Keratinocyte (primary cell): ENCODE results near the gene PRKCA.

Source experiments
- EZH2 ChIP-seq: IDR thresholded peaks from one replicate; pipeline ENCODE4 v1.6.1; 2012; ENCODE audit warnings: inconsistent platforms, mild to moderate bottlenecking, low read length, moderate library complexity
- TF ChIP-seq, protein P1 (sequence below), 3 experiments: IDR thresholded peaks in 1 of 3; conservative IDR thresholded peaks in 1 of 3; optimal IDR thresholded peaks in 1 of 3; 2 replicates in 2 of 3; 3 replicates in 1 of 3; pipeline versions ENCODE3 to v1.5.1; 2011; ENCODE audit warnings: low read length in 3 of 3, mild to moderate bottlenecking in 3 of 3, moderate library complexity in 2 of 3, control low read depth in 1 of 3, inconsistent platforms in 1 of 3; ENCODE audit not compliant: insufficient read depth in 2 of 3; ENCODE audit errors: extremely low read depth in 1 of 3

DNA sequence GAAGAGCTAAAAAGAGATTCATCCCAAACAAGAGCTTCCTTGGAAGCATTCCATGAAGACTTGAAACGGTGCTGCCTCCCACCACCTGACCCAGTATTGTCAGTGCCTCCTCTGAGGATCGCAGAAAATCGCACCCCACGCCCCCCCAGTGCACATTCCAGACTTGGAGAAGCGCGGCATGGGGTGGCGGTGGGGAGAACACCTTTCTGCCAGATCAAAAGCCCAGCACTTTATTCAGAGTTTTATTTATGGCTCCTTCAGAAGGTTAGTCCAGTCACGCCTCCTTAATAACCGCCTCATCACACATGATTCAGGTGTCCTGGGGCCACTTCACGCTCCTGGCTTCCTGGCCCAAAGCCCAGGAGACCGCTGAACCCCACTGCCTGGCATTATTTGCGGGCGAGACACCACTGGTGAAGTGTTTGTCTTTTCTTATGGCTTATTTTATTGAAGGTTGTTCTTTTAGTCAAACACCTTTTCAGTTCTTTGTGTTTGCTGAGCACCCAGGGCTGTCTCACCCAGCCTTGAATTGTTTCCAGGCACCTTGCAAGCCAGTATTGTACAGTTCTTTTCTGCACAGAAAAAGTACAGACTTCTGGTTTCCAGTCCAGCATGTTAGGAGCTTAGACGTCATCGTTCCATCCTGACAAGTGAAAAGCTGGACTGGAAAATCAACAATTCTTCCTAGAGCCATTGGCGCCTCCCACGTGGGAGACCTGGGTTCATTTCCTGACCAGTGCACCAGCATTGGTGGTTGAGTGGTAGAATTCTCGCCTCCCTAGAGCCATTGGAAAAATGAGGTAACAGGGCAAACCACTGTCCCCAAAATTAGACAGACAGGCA lies 452.9 kb downstream of the PRKCA start:
- TF ChIP-seq, protein P1, sequence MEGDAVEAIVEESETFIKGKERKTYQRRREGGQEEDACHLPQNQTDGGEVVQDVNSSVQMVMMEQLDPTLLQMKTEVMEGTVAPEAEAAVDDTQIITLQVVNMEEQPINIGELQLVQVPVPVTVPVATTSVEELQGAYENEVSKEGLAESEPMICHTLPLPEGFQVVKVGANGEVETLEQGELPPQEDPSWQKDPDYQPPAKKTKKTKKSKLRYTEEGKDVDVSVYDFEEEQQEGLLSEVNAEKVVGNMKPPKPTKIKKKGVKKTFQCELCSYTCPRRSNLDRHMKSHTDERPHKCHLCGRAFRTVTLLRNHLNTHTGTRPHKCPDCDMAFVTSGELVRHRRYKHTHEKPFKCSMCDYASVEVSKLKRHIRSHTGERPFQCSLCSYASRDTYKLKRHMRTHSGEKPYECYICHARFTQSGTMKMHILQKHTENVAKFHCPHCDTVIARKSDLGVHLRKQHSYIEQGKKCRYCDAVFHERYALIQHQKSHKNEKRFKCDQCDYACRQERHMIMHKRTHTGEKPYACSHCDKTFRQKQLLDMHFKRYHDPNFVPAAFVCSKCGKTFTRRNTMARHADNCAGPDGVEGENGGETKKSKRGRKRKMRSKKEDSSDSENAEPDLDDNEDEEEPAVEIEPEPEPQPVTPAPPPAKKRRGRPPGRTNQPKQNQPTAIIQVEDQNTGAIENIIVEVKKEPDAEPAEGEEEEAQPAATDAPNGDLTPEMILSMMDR (optimal IDR thresholded peaks at IDR 0.05 in 1 of 3, IDR thresholded peaks at IDR 0.05 in 1 of 3, conservative IDR thresholded peaks at IDR 0.05 in 1 of 3; ENCODE audit: extremely low read depth in 1 of 3, insufficient read depth in 2 of 3, low read length in 3 of 3), result no peak
- TF ChIP-seq EZH2, result no peak
